ENCODE measurements around the gene EEF2. TPM values are rescaled to one million over a fixed set of nuclear protein-coding genes. Genes with fewer than 3 reads are reported as not detected.
"Not testable (repeated sequence)": the region's sequence is repeated elsewhere in the genome, so short reads cannot be mapped to it uniquely, and the experiment has no call there.

EEF2 gene
- total RNA-seq, 1 donor from 2014 or later = 3,492 TPM

- no peaks in the 10 kb centered on the region for H3K36me3 ChIP-seq (ENCODE audit: control insufficient read depth, insufficient read depth, low read length)
- no peak for DNase-seq (ENCODE audit: low read depth)
- H3K27me3 ChIP-seq (ENCODE audit: control insufficient read depth, insufficient read depth, low read length) = no peaks in the 10 kb centered on the region
- H3K4me3 ChIP-seq (ENCODE audit: low read depth, low read length) = no peak overlapping the region
- TF ChIP-seq CTCF (IDR thresholded peaks at IDR 0.05; ENCODE audit: insufficient read depth, low read length, poor library complexity, severe bottlenecking) = no peak
Measured at GRCh38 chr19:4012092-4012974, 27.1 kb upstream of the EEF2 start.

GRCh38 chr19:4011430-4011829 lies 26.2 kb upstream of the EEF2 start:
- not testable (repeated sequence) for DNase-seq (ENCODE audit: low read depth); H3K36me3 ChIP-seq (ENCODE audit: control insufficient read depth, insufficient read depth, low read length); H3K27me3 ChIP-seq (ENCODE audit: control insufficient read depth, insufficient read depth, low read length); H3K4me3 ChIP-seq (ENCODE audit: low read depth, low read length)

- H3K27me3 ChIP-seq (ENCODE audit: control insufficient read depth, insufficient read depth, low read length) = no peaks in the 10 kb centered on the region
- TF ChIP-seq CTCF (IDR thresholded peaks at IDR 0.05; ENCODE audit: insufficient read depth, low read length, poor library complexity, severe bottlenecking) = no peak
- no peaks in the 10 kb centered on the region for H3K36me3 ChIP-seq (ENCODE audit: control insufficient read depth, insufficient read depth, low read length)
Measured at GRCh38 chr19:4010808-4011110, 25.5 kb upstream of the EEF2 start.

GRCh38 chr19:4009990-4010807 lies 24.9 kb upstream of the EEF2 start:
- H3K4me3 ChIP-seq (ENCODE audit: low read depth, low read length) = no peak overlapping the region
- no peak for TF ChIP-seq CTCF (IDR thresholded peaks at IDR 0.05; ENCODE audit: insufficient read depth, low read length, poor library complexity, severe bottlenecking)
- no peaks in the 10 kb centered on the region for H3K27me3 ChIP-seq (ENCODE audit: control insufficient read depth, insufficient read depth, low read length)
- no peak for DNase-seq (ENCODE audit: low read depth)
- H3K36me3 ChIP-seq (ENCODE audit: control insufficient read depth, insufficient read depth, low read length) = no peaks in the 10 kb centered on the region

More at GRCh38 chr19:4010808-4011110, 25.5 kb upstream of the EEF2 start:
- H3K4me3 ChIP-seq (ENCODE audit: low read depth, low read length) = no peak overlapping the region
- no peak for DNase-seq (ENCODE audit: low read depth)

GRCh38 chr19:4007836-4008539 lies 22.7 kb upstream of the EEF2 start:
- Histone ChIP-seq H3K4me3 (ENCODE audit: low read depth, low read length) (peak overlapping the region; percentile 64), H3K27me3 (ENCODE audit: control insufficient read depth, insufficient read depth, low read length) (no peaks in the 10 kb centered on the region), H3K36me3 (ENCODE audit: control insufficient read depth, insufficient read depth, low read length) (no peaks in the 10 kb centered on the region)
- no peak for TF ChIP-seq CTCF (IDR thresholded peaks at IDR 0.05; ENCODE audit: insufficient read depth, low read length, poor library complexity, severe bottlenecking)
- DNase-seq (ENCODE audit: low read depth) = no peak
